Measurements from ENCODE around the gene SPARCL1.

- TF ChIP-seq CTCF (IDR thresholded peaks at IDR 0.05; ENCODE audit: extremely low read depth in 1 of 2, insufficient read depth in 1 of 2, low read depth in 1 of 2, low read length in 2 of 2), result no peak
- no peak for TF ChIP-seq POLR2A (IDR thresholded peaks at IDR 0.05; ENCODE audit: low read depth, low read length)
These were observed 100.2 kb downstream of the SPARCL1 start for GRCh38 chr4:87428979-87429378.

Data from endothelial cell of umbilical vein (primary cell).